NB4 (cell line): ENCODE data around the gene CCDC106.

Experiments
- DNase-seq: peaks from one replicate; pipeline ENCODE4 v3.0.0; 2010; ENCODE audit warnings: low read depth
- H3K4me3 ChIP-seq: one replicate; pipeline ENCODE4 v1.5.1; 2011; ENCODE audit warnings: mild to moderate bottlenecking, low read depth, low read length, moderate library complexity
- CTCF ChIP-seq: IDR thresholded peaks from one replicate; pipeline ENCODE4 v1.5.1; 2012; ENCODE audit warnings: low read depth, low read length
- MAX ChIP-seq: IDR thresholded peaks from 2 replicates; pipeline ENCODE4 v1.6.1; 2011; ENCODE audit warnings: low read depth, low read length
- MYC ChIP-seq: IDR thresholded peaks from 2 replicates; pipeline ENCODE4 v1.6.1; 2011; ENCODE audit warnings: low read depth, low read length
- POLR2A ChIP-seq: IDR thresholded peaks from 2 replicates; pipeline ENCODE4 v1.6.1; 2011; ENCODE audit warnings: mild to moderate bottlenecking; ENCODE audit not compliant: insufficient read length; ENCODE audit errors: extremely low read depth

CCDC106 gene

DNA sequence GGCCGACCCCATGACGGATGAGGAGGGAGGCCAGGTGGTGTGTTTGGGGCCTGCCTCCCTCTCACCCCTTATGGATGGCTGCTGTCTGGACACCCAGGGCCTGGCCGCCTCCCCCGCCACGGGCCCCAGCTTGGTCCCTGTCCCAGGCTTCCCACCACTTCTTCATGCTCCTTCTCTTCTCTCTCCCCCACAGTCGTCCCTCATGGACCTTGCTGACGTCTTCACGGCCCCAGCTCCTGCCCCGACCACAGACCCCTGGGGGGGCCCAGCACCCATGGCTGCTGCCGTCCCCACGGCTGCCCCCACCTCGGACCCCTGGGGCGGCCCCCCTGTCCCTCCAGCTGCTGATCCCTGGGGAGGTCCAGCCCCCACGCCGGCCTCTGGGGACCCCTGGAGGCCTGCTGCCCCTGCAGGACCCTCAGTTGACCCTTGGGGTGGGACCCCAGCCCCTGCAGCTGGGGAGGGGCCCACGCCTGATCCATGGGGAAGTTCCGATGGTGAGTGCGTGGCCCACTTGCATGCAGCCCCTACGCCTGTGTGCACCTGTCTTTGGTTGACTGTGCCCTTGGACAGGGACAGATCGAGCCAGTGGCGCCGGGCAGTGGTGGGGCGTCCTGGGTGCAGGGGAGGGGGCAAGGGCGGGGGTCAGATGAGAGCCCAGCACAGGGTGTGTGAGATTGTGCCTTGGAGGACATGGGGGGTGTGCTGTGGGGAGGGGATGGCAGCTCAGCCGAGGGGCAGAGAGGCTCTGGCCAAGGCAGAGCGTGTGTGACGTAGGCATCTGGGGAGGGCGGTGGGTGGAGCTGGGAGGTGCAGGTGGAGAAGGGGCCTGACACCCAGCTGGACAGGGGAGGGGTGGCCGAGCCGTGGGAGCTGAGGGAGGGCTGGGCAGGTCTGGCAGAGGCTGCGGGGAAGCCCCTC, 43.8 kb downstream of the CCDC106 start:
- DNase-seq, result no peak
- no peak for TF ChIP-seq MYC
- no peak for TF ChIP-seq POLR2A
- TF ChIP-seq MAX, result no peak
- no peak for TF ChIP-seq CTCF
- H3K4me3 ChIP-seq, result no peak overlapping the region

- no peak overlapping the region for H3K4me3 ChIP-seq
- TF ChIP-seq POLR2A, result no peak
- no peak for TF ChIP-seq MYC
- no peak for TF ChIP-seq CTCF
- no peak for TF ChIP-seq MAX
- DNase-seq, result no peak
These were observed 44.7 kb downstream of the CCDC106 start for GRCh38 chr19:55692681-55693081.

GRCh38 chr19:55693336-55693974, 45.4 kb downstream of the CCDC106 start:
- no peak for DNase-seq
- no peak overlapping the region for H3K4me3 ChIP-seq
- TF ChIP-seq POLR2A, result no peak
- TF ChIP-seq CTCF, result no peak
- TF ChIP-seq MYC, result no peak
- no peak for TF ChIP-seq MAX

DNA sequence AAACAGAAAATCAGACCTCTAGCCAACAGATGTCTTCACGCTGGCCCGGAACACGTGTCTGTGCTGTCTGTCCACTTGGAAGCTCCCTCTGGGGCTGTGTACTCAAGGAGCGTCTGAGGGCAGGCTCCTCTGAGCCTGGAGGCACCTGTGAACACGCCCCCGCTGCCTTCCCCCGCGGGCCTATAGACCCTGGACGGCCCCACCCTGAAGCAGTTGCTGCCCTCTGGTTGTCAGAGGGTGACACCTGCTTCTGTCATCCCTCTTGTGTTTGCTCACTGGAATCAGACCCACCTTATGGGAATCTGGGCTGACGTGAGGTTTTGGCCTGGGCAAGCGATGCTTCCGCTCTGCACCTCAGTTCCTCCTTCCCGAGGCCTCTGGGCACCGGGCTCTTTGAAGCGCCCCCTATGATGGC, 46.2 kb downstream of the CCDC106 start:
- H3K4me3 ChIP-seq, result no peak overlapping the region
- TF ChIP-seq POLR2A, result no peak
- TF ChIP-seq MAX, result no peak
- no peak for TF ChIP-seq MYC
- TF ChIP-seq CTCF, result no peak

GRCh38 chr19:55694656-55695491, 46.9 kb downstream of the CCDC106 start:
- no peak overlapping the region for H3K4me3 ChIP-seq
- TF ChIP-seq CTCF (no peak), MYC (no peak), MAX (no peak), POLR2A (no peak)
- no peak for DNase-seq

More for the DNA sequence above, 46.2 kb downstream of the CCDC106 start:
- no peak for DNase-seq
